ENCODE measurements around the gene ZNF654. TPM values are rescaled to one million over a fixed set of nuclear protein-coding genes. Genes with fewer than 3 reads are reported as not detected.

ZNF654 gene
- total and polyA plus RNA-seq, 9 of the 15 experiments (the other 6 are each of a cell fraction or from before 2014, with no cell fraction given), result 2.4 to 8.6 (median 5.1) TPM

GRCh38 chr3:88058581-88059379 is at the start of gene ZNF654, which contains the start of gene CGGBP1 (continued):
- TF ChIP-seq SNAPC5 (CRISPR knock-in tag; IDR thresholded peaks at IDR 0.05), result no peak
- TF ChIP-seq MCM2 (IDR thresholded peaks at IDR 0.05; ENCODE audit: low read depth), result no peak
- TF ChIP-seq CREB1 (IDR thresholded peaks at IDR 0.05), result 0 out of 2 replicates have a peak, but pooled peaks have one; percentile 10
- TF ChIP-seq CREB1 (CRISPR knock-in tag; IDR thresholded peaks at IDR 0.05), result no peak
- TF ChIP-seq ZBTB43 (CRISPR knock-in tag; IDR thresholded peaks at IDR 0.05), result no peak
- TF ChIP-seq ATF7 (IDR thresholded peaks at IDR 0.05), result peak; percentile 70
- peak; percentile 89 for TF ChIP-seq POLR2G (IDR thresholded peaks at IDR 0.05; ENCODE audit: low read depth, low read length)
- peak; percentile 69 to 74 for TF ChIP-seq MAZ (CRISPR knock-in tag; conservative IDR thresholded peaks at IDR 0.05 in 1 of 2, IDR thresholded peaks at IDR 0.05 in 1 of 2)
- TF ChIP-seq VEZF1 (CRISPR knock-in tag; IDR thresholded peaks at IDR 0.05), result peak; percentile 87
- no peak for TF ChIP-seq DIDO1 (tag; IDR thresholded peaks at IDR 0.05; ENCODE audit: low read depth)
- no peak for TF ChIP-seq HDAC8 (tag; IDR thresholded peaks at IDR 0.05)
- TF ChIP-seq FOXJ2 (tag; IDR thresholded peaks at IDR 0.05), result 0 out of 2 replicates have a peak, but pooled peaks have one; percentile 22
- peak; percentile 50 for TF ChIP-seq EP400 (IDR thresholded peaks at IDR 0.05)
- no peak for TF ChIP-seq USF2 (CRISPR knock-in tag; IDR thresholded peaks at IDR 0.05)
- TF ChIP-seq FOSL1 (tag; conservative IDR thresholded peaks at IDR 0.05), result no peak
- peak; percentile 94 for TF ChIP-seq GABPA (tag; conservative IDR thresholded peaks at IDR 0.05; ENCODE audit: low read depth)
- 0 out of 4 replicates have a peak, but pooled peaks of 1 of the 2 experiments have one; percentile 11 for TF ChIP-seq TRIM24 (IDR thresholded peaks at IDR 0.05)
- no peak for TF ChIP-seq JUND (IDR thresholded peaks at IDR 0.05; ENCODE audit: borderline replicate concordance, low read depth, low read length)
- no peak for TF ChIP-seq JUND (tag; IDR thresholded peaks at IDR 0.05; ENCODE audit: borderline replicate concordance, low read depth, low read length)
- no peak for TF ChIP-seq KHSRP (IDR thresholded peaks at IDR 0.05)
- TF ChIP-seq ZNF507 (tag; conservative IDR thresholded peaks at IDR 0.05), result no peak
- no peak for TF ChIP-seq ZHX1 (conservative IDR thresholded peaks at IDR 0.05; ENCODE audit: low read length)

All from K562 (cell line).